GM12878 (cell line): ENCODE results near the gene CCS. TPM values are rescaled to one million over a fixed set of nuclear protein-coding genes. Genes with fewer than 3 reads are reported as not detected.

Experiments used
- ATAC-seq: fragments of 200-7000 bp; cut with Tn5 transposase; 3 replicates; pipeline ENCODE4 v1.9.1; 2020; ENCODE audit warnings: mild to moderate bottlenecking, moderate library complexity
- BruUV-seq: library from RNA; stranded (reverse); fragments of 400-500 nt; replicated peaks from 2 replicates; lab custom pipeline; 2021; lab: Mats Ljungman, UMichigan
- CTCF ChIA-PET: fragments of 300-600 bp; sonication (Branson Sonifier 250); formaldehyde crosslinking; extraction: SDS; loops from one replicate; lab custom pipeline; 2021; ENCODE audit warnings: inconsistent platforms; lab: Yijun Ruan, JAX
- POLR2A ChIA-PET: fragments of 350-600 bp; formaldehyde crosslinking; extraction: SDS; loops from one replicate; lab custom pipeline; 2021; ENCODE audit warnings: inconsistent platforms; lab: Charles Lee
- RAD21 ChIA-PET: fragments of 300-600 bp; sonication (Branson Sonifier 250); formaldehyde crosslinking; loops from one replicate; lab custom pipeline; 2023; ENCODE audit warnings: antibody characterized with exemption; ENCODE audit not compliant: unreplicated experiment; lab: Charles Lee
- SMC1A ChIA-PET: fragments of 300-600 bp; sonication (Branson Sonifier 250); formaldehyde crosslinking; loops from one replicate; lab custom pipeline; 2023; ENCODE audit not compliant: unreplicated experiment, uncharacterized antibody; lab: Charles Lee
- DNase-seq: peaks from one replicate; pipeline ENCODE4 v3.0.0-alpha.2; 2011; ENCODE audit warnings: low read depth, low spot score
- FAIRE-seq: peaks from 3 replicates; lab custom pipeline; 2011; peaks lifted over from hg19 to GRCh38; lab: Jason Lieb, UNC
- H2AFZ ChIP-seq: 2 replicates; pipeline ENCODE4 v1.6.0; 2011; ENCODE audit warnings: low read depth, low read length, control low read depth; ENCODE audit not compliant: control insufficient read depth
- H3K27ac ChIP-seq: 2 replicates; pipeline ENCODE4 v1.5.1; 2011; ENCODE audit warnings: control low read depth; ENCODE audit not compliant: control insufficient read depth, insufficient read depth
- H3K27me3 ChIP-seq, 2 experiments: replicated peaks in 1 of 2; 2 replicates each; pipeline versions ENCODE4 v1.6.0 to v1.6.1; 2011; ENCODE audit warnings: low read length in 1 of 2; ENCODE audit not compliant: control insufficient read depth in 2 of 2, insufficient read depth in 2 of 2
- H3K36me3 ChIP-seq, 2 experiments: 2 replicates each; pipeline ENCODE4 v1.5.1; 2011; ENCODE audit warnings: low read length in 1 of 2; ENCODE audit not compliant: control insufficient read depth in 2 of 2, insufficient read depth in 2 of 2
- H3K4me1 ChIP-seq: 2 replicates; pipeline ENCODE4 v1.6.1; 2011; ENCODE audit warnings: mild to moderate bottlenecking, low read length, moderate library complexity, mixed read lengths; ENCODE audit not compliant: control insufficient read depth, insufficient read depth
- H3K4me2 ChIP-seq: 2 replicates; pipeline ENCODE4 v1.6.0; 2011; ENCODE audit warnings: control low read depth; ENCODE audit not compliant: control insufficient read depth, insufficient read depth
- H3K4me3 ChIP-seq: fragments of 200-600 bp; sonication (generic); 2 replicates; pipeline ENCODE4 v1.5.1; 2016
- H3K79me2 ChIP-seq: 2 replicates; pipeline ENCODE4 v1.6.0; 2011; ENCODE audit warnings: low read length; ENCODE audit not compliant: control insufficient read depth, insufficient read depth
- H3K9ac ChIP-seq: 2 replicates; pipeline ENCODE4 v1.8.0; 2011; ENCODE audit warnings: low read length, control low read depth, mixed read lengths; ENCODE audit not compliant: control insufficient read depth, insufficient read depth
- H3K9me3 ChIP-seq: replicated peaks from 3 replicates; pipeline ENCODE4 v1.5.1; 2011; ENCODE audit warnings: mild to moderate bottlenecking, low read length; ENCODE audit not compliant: control insufficient read depth, insufficient read depth
- H4K20me1 ChIP-seq: 2 replicates; pipeline ENCODE4 v1.6.0; 2011; ENCODE audit not compliant: control insufficient read depth, insufficient read depth
- ATF2 ChIP-seq: IDR thresholded peaks from 2 replicates; pipeline ENCODE4 v1.6.1; 2012; ENCODE audit warnings: low read length, inconsistent platforms
- BHLHE40 ChIP-seq, 2 experiments: fragments of 450-650 bp in 1 of 2; IDR thresholded peaks; 2 replicates each; pipeline ENCODE4 v1.6.1; 2011 to 2017; ENCODE audit warnings: low read depth in 2 of 2, borderline replicate concordance in 1 of 2, improper control_type of control experiment in 1 of 2, low read length in 1 of 2, mild to moderate bottlenecking in 1 of 2
- GABPA ChIP-seq: IDR thresholded peaks from 2 replicates; pipeline ENCODE4 v1.6.1; 2014; ENCODE audit warnings: antibody characterized with exemption, low read depth, mild to moderate bottlenecking, inconsistent platforms
- MXI1 ChIP-seq: fragments of 150-350 bp; IDR thresholded peaks from 2 replicates; pipeline ENCODE4 v1.6.1; 2011; ENCODE audit warnings: low read depth, mild to moderate bottlenecking, inconsistent platforms, low read length, improper control_type of control experiment
- NFYB ChIP-seq: IDR thresholded peaks from 2 replicates; pipeline ENCODE4 v1.6.1; 2011; ENCODE audit warnings: low read depth, mild to moderate bottlenecking, low read length, improper control_type of control experiment, moderate library complexity; ENCODE audit not compliant: insufficient read depth
- PAX8 ChIP-seq: fragments of 450-650 bp; IDR thresholded peaks from 2 replicates; pipeline ENCODE4 v1.6.1; 2017; ENCODE audit warnings: mild to moderate bottlenecking, moderate library complexity
- RAD21 ChIP-seq: IDR thresholded peaks from 2 replicates; pipeline ENCODE4 v1.6.1; 2011; ENCODE audit warnings: mild to moderate bottlenecking, low read depth, low read length, moderate library complexity; ENCODE audit not compliant: insufficient read depth
- SKIL ChIP-seq: fragments of 450-650 bp; IDR thresholded peaks from 2 replicates; pipeline ENCODE4 v1.6.1; 2017; ENCODE audit warnings: mild to moderate bottlenecking, low read depth, inconsistent platforms; ENCODE audit not compliant: poor library complexity, severe bottlenecking
- USF1 ChIP-seq: IDR thresholded peaks from 2 replicates; pipeline ENCODE4 v1.6.1; 2011; ENCODE audit warnings: borderline replicate concordance, low read depth, mild to moderate bottlenecking, moderate library complexity, mixed read lengths, low read length; ENCODE audit not compliant: insufficient read depth; ENCODE audit errors: extremely low read length
- ZNF687 ChIP-seq: fragments of 450-650 bp; IDR thresholded peaks from 2 replicates; pipeline ENCODE4 v1.6.1; 2017; ENCODE audit warnings: mild to moderate bottlenecking, moderate library complexity
- WGBS: methylation state at CpG from one replicate; pipeline ENCODE4 v1.1.6; 2016; ENCODE audit warnings: low lambda C conversion rate; ENCODE audit not compliant: insufficient replicate concordance, insufficient coverage; ENCODE audit errors: missing lambda C conversion rate; 5-methylcytosine and 5-hydroxymethylcytosine counted together
- in situ Hi-C: fragments of 300-500 bp; cut with MboI; formaldehyde crosslinking; loops from 9 replicates; pipeline ENCODE4 v1.14.3; 2018; ENCODE audit warnings: mixed read lengths
- intact Hi-C: fragments of 100-400 bp; cut with micrococcal nuclease; formaldehyde crosslinking; loops from one replicate; pipeline ENCODE4 v1.14.2; 2022; ENCODE audit not compliant: unreplicated experiment
- polyA plus RNA-seq, 11 experiments: library from polyadenylated mRNA; depleted of rRNA in 4 of 11; unstranded in 6 of 11; stranded (reverse) in 5 of 11; fragments of >200 nt; fragmentation: Nextera tagmentation in 4 of 11; fragmentation: Illumina TruSeq in 1 of 11; extraction: Ambion mirVana in 4 of 11; extraction: Trizol in 1 of 11; gene quantifications; 1 replicate in 1 of 11; 2 replicates in 10 of 11; pipeline versions ENCODE4 v1.2.1 to v1.2.3, GENCODE V29; 2011 to 2016; ENCODE audit warnings: inconsistent platforms in 2 of 11, missing spikeins in 2 of 11, low read depth in 1 of 11
- total RNA-seq, 4 experiments: library from RNA; depleted of rRNA in 3 of 4; stranded (reverse); fragments of >200 nt in 3 of 4; fragmentation: Illumina TruSeq in 1 of 4; extraction: Trizol in 1 of 4; gene quantifications; 2 replicates each; pipeline versions ENCODE4 v1.2.1 to v1.2.3, GENCODE V29; 2013 to 2021

The CCS gene
- total and polyA plus RNA-seq, 10 of the 15 experiments (the other 5 are each of a cell fraction or from before 2014, with no cell fraction given): 1.5 to 44.2 (median 30.6) TPM

GRCh38 chr11:66617155-66617834 is 24.3 kb downstream of the CCS start (continued):
- no peak for TF ChIP-seq USF1
- TF ChIP-seq PAX8: no peak
- no peak for TF ChIP-seq ATF2
- TF ChIP-seq BHLHE40 (IDR thresholded peaks at IDR 0.05; ENCODE audit: borderline replicate concordance in 1 of 2, low read depth in 2 of 2, low read length in 1 of 2): no peak
- no peak for TF ChIP-seq MXI1

- peak overlapping the region; percentile 40 for H3K27ac ChIP-seq
- H3K9me3 ChIP-seq: no peaks in the 10 kb centered on the region
- no TSS peak for BruUV-seq
- POLR2A ChIA-PET: interaction anchor here (0.8 to 8.7 kb wide), 8 partner anchors 9 to 40 kb away, joined by 3 to 105 read pairs (median 4); partner anchors contain the start of genes CCDC87, CCS and RBM4
- H2AFZ ChIP-seq: no peak overlapping the region
- intact Hi-C loops (no loop called here), in situ Hi-C loops (no loop called here)
- H4K20me1 ChIP-seq: peaks cover 29% of the 10 kb centered on the region
- CTCF ChIA-PET: interaction anchor here (0.6 to 10.1 kb wide), 8 partner anchors 17 to 884 kb away, joined by 3 to 71 read pairs (median 4); partner anchors contain the start of genes CCDC87, CCS, RBM4 and RBM4B
- peak overlapping the region; percentile 64 for H3K4me2 ChIP-seq
- peak overlapping the region; percentile 90 for H3K4me3 ChIP-seq
- WGBS: 36% methylated on average over 4 of the region's 4 CpGs
- H3K4me1 ChIP-seq: 0 out of 2 replicates have a peak, but pooled peaks cover 2% of the 10 kb centered on the region
- peaks cover 6 to 24% of the 10 kb centered on the region in 2 experiments; a peak in 3 of 4 replicates for H3K36me3 ChIP-seq
- DNase-seq (no peak), ATAC-seq (peak; percentile 26), FAIRE-seq (no peak)
- RAD21 ChIA-PET: interaction anchor here (0.6 to 3.8 kb wide), 10 partner anchors 10 to 73 kb away, joined by 3 to 25 read pairs (median 4); partner anchors contain the start of genes ACTN3, CCDC87, CCS and RBM4
- H3K27me3 ChIP-seq: no peaks in the 10 kb centered on the region
- H3K9ac ChIP-seq: peak overlapping the region; percentile 70
- SMC1A ChIA-PET: interaction anchor here (0.8 to 5.2 kb wide), 13 partner anchors 8 to 223 kb away, joined by 3 to 28 read pairs (median 4); partner anchors contain the start of genes CCDC87, CCS, RBM4 and RBM4B
- peaks cover 81% of the 10 kb centered on the region for H3K79me2 ChIP-seq
- TF ChIP-seq RAD21 (no peak), GABPA (no peak), NFYB (peak; percentile 86), ZNF687 (no peak), SKIL (peak; percentile 72)
Observed at GRCh38 chr11:66619080-66619554, 26.1 kb downstream of the CCS start.
